HS-5 (cell line): ENCODE measurements around the gene PRSS38.

ENCODE experiments used
- DNase-seq: peaks from one replicate; pipeline ENCODE4 v3.0.0-alpha.2; 2012; ENCODE audit warnings: low read depth

The PRSS38 gene

GRCh38 chr1:227815468-227816409 lies at the start of gene PRSS38:
TSS of gene PRSS38 (plus strand) at chr1:227815675. CDS start at chr1:227815717, 42 bp downstream.
- DNase-seq: no peak

- no peak for DNase-seq
Observed at GRCh38 chr1:227766015-227766634, 49.4 kb upstream of the PRSS38 start.

- DNase-seq: no peak
Observed at GRCh38 chr1:227766653-227767277, 48.7 kb upstream of the PRSS38 start.

GRCh38 chr1:227767401-227768124 lies 47.9 kb upstream of the PRSS38 start:
- DNase-seq: no peak

- no peak for DNase-seq
Observed at GRCh38 chr1:227768125-227768439, 47.4 kb upstream of the PRSS38 start.

- DNase-seq: no peak
Observed at GRCh38 chr1:227768640-227769039, 46.8 kb upstream of the PRSS38 start.

- DNase-seq: no peak
Observed at GRCh38 chr1:227769047-227769935, 46.2 kb upstream of the PRSS38 start.

GRCh38 chr1:227769936-227770494 lies 45.5 kb upstream of the PRSS38 start:
- no peak for DNase-seq

- DNase-seq: no peak
Observed at GRCh38 chr1:227770812-227771211, 44.7 kb upstream of the PRSS38 start.

- no peak for DNase-seq
Observed at GRCh38 chr1:227771326-227771725, 44.1 kb upstream of the PRSS38 start.

GRCh38 chr1:227771771-227772170 lies 43.7 kb upstream of the PRSS38 start:
- DNase-seq: no peak

GRCh38 chr1:227773558-227773957 lies 41.9 kb upstream of the PRSS38 start:
- no peak for DNase-seq

GRCh38 chr1:227774051-227774731 lies 41.3 kb upstream of the PRSS38 start:
- DNase-seq: no peak

- no peak for DNase-seq
Observed at GRCh38 chr1:227774821-227775661, 40.4 kb upstream of the PRSS38 start.

- DNase-seq: no peak
Observed at GRCh38 chr1:227775841-227776240, 39.6 kb upstream of the PRSS38 start.

GRCh38 chr1:227776331-227776771 lies 39.1 kb upstream of the PRSS38 start:
- no peak for DNase-seq

GRCh38 chr1:227777156-227777555 lies 38.3 kb upstream of the PRSS38 start:
- DNase-seq: no peak

GRCh38 chr1:227777646-227778045 lies 37.8 kb upstream of the PRSS38 start:
- no peak for DNase-seq

- DNase-seq: no peak
Observed at GRCh38 chr1:227778401-227778947, 37.0 kb upstream of the PRSS38 start.
